HG03060 (cell line): ENCODE data around the gene PLA2G15.

Experiments
- ATAC-seq: cut with Tn5 transposase; IDR thresholded peaks from one replicate; pipeline ENCODE4 v1.9.1; 2021; ENCODE audit warnings: low read depth, moderate number of reproducible peaks; ENCODE audit not compliant: unreplicated experiment

PLA2G15 gene

DNA sequence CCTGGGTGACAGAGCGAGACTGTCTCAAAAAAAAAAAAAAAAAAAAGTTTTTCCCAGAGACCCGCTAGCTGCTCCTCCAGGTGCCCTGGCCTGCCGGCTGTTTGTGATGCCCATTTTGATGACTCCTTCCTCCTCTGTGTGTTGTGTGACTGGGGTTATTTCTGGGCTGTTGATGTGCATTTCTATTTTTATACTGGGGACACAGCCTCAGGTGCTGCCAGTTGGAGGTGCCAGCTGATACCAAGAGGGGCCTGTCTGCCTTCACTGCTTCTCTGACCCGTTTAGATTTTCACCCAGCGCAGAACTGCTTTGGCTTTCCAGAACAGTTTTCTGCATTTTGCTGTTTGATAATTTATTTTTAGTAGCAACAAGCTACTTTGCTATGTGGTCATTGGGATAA is 6.7 kb downstream of the PLA2G15 start:
- no peak for ATAC-seq

GRCh38 chr16:68252383-68252782 is 7.2 kb downstream of the PLA2G15 start:
- no peak for ATAC-seq

DNA sequence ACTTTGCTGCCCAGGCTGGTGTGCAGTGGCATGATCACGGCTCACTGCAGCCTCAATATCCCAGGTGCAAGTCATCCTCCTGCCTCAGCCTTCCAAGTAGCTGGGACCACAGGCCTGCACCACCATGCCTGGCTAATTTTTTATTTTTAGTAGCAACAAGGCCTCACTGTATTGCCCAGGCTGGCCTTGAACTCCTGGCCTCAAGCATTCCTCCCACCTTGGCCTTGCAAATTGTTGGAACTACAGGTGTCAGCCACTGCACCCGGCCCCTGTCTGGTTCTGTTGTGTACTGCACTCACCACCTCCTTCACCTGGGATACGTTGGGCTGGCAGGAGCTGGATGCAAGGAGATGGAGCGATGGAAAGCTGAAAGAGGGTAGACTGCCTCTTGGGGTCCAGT is 8.5 kb downstream of the PLA2G15 start:
- no peak for ATAC-seq

DNA sequence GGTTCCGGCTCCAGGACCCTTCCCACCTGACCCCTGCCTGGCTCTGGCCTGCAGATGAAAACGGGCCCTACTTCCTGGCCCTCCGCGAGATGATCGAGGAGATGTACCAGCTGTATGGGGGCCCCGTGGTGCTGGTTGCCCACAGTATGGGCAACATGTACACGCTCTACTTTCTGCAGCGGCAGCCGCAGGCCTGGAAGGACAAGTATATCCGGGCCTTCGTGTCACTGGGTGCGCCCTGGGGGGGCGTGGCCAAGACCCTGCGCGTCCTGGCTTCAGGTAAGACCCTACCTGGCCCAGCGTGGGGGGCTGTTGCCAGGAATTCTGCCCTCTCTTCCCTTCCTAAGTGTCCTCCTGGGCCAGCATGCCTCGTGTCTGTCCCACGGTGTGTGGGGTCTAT is 10.5 kb downstream of the PLA2G15 start:
- no peak for ATAC-seq

DNA sequence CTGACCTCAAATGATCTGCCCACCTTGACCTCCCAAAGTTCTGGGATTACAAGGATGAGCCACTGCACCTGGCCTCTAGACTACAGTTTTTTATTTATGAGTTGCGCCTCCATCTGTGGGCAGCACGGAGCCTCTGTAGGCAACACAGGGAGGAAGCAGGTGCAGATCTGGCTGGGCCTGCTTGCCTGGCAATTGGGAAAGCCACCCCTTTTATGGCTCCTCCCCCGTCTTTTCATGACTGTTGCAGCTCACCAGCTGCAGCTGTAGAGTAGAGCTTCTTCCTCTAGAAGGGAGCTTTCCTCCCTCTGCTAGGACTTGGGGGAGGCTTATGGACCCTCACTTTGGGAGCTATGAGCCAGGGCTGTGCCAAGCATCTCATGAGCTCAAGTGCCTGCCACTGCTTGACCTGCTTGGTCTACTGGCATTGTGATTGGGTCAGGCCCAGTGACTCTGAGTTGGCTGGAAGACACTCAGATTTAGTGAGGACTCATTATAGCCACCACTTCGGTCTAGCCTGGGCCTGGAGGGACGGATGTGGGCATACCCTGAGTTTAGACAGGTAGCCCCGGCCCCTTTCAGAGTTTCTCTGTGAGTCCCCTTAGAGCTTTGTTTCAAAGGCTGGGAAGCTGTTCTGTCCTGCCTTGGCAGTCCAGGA is 12.2 kb downstream of the PLA2G15 start:
- no peak for ATAC-seq

DNA sequence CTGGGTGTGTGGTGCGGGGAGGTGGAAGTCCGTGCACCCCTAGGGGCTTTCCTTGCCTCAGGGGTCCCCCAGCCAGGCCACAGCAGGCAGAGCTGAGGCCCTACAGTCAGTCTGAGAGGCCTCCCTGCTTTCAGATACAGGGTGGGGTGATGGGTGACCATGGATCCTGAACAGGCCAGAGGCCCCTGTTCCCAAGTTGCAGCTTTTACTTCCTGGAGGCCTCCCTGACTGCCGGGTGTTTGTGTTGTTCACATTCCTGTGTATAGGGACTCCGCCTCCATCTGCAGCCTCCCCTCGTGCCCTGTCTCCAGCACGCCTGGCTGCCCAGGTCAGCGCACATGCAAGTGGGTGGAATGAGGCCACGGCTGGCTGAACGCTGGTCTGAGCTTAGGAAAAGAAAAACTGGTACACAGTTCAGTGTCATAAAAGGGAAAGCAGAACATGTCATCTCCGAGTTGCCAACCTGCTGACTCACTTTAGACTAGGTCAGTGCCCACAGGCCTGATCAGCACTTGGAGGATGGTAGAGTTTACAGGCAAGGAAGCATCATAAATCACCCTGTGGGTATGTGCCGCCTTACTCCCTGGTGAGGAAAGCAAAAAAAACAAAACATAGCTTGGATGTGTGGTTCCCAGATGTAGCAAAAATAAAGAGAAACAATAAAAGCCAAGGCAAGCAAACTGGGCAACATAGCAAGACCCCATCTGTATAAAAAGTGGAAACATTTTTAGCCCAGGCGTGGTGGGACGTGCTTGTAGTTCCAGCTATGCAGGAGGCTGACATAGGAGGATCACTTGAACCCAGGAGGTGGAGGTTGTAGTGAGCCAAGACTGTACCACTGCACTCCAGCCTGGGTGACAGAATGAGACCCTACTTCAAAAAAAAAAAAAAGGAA is 13.0 kb downstream of the PLA2G15 start:
- ATAC-seq = no peak

DNA sequence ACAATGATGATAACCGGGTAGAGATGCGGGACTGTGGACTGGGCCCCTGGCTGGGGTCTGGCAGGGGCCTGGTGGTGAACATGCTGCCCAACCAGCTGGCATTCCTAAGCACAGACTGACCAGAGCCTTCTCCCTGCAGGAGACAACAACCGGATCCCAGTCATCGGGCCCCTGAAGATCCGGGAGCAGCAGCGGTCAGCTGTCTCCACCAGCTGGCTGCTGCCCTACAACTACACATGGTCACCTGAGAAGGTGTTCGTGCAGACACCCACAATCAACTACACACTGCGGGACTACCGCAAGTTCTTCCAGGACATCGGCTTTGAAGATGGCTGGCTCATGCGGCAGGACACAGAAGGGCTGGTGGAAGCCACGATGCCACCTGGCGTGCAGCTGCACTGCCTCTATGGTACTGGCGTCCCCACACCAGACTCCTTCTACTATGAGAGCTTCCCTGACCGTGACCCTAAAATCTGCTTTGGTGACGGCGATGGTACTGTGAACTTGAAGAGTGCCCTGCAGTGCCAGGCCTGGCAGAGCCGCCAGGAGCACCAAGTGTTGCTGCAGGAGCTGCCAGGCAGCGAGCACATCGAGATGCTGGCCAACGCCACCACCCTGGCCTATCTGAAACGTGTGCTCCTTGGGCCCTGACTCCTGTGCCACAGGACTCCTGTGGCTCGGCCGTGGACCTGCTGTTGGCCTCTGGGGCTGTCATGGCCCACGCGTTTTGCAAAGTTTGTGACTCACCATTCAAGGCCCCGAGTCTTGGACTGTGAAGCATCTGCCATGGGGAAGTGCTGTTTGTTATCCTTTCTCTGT is 14.0 kb downstream of the PLA2G15 start:
- no peak for ATAC-seq

DNA sequence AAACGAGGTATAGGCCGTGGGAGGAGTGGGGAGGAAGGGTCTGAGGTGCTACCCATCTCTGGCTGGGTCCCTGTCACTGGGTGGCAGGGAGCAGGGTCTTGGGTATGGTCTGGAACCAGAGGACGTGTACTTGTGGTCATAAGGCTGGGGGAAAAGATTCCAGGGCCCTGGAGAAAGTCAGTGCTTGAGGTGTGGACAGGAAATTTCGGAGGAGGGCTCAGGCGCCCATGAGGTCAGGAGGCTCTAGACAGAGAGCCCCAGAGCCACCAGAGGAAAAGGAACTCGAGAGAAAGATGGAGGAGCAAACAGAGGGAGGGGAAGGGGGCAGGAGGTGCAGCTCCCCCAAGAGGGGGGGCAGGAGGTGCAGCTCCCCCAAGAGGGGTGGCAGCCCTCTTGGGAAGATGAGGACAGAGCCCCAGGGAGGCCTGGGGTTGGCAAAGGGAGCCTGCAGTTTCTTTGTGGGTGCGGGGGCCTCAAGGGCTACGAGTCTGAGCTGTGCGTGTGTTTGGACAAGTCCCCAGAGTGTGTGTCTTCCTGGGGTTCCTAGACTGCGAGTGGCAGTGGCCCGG is 18.5 kb downstream of the PLA2G15 start:
- no peak for ATAC-seq

DNA sequence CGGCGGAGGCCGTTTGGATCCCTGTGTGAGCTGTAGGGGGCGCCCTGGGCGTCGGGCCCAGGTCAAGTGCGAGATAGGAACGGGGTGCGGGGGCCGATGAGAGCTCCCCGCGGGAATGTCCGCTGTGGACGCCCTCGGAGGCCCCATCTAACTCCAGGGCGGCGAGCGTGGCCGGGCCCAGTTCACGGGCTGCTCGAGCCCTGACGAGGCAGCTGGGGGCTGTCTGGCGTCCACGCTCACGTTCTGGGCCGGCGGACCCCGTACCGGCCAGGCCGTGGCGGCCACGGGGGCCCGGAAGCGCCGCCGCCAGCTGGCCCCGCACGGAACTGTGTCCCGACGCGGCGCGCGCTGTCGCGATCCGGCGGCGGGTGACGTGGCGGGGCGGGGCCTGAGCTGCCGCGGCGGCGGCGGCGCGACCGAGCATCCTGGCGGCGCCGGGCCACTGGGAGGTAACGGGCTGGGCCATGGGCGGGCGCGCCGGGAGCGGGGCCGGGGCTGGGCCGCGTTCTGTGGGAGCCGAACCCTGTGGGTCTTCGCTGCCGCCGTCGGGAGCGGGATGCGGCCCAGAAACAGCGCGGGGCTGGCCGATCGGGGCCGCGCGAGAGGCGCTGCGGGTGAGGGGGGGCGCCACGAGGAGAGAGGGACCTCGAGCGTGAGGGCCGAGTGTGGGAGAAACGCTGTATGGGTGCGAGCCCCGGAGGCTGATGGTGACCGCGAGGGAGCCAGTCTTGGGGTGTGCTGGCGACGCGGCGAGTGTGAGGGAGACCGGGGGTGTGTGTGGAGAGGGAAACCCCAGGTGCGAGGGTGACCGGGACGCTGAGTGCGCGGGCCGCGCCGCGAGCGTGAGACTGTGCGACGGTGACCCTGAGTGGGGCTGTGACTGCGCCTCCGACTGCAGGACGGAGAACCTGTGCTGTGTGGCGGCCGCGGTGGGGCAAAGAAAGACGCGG is 19.2 kb downstream of the PLA2G15 start, which contains the start of gene SLC7A6:
Gene SLC7A6, plus strand, starts transcription at position 399 of the 950 bp plus-strand sequence. CDS start 10,201 bp downstream, outside the sequence.
- no peak for ATAC-seq

- no peak for ATAC-seq
Observed at GRCh38 chr16:68265078-68265920, 20.1 kb downstream of the PLA2G15 start.

DNA sequence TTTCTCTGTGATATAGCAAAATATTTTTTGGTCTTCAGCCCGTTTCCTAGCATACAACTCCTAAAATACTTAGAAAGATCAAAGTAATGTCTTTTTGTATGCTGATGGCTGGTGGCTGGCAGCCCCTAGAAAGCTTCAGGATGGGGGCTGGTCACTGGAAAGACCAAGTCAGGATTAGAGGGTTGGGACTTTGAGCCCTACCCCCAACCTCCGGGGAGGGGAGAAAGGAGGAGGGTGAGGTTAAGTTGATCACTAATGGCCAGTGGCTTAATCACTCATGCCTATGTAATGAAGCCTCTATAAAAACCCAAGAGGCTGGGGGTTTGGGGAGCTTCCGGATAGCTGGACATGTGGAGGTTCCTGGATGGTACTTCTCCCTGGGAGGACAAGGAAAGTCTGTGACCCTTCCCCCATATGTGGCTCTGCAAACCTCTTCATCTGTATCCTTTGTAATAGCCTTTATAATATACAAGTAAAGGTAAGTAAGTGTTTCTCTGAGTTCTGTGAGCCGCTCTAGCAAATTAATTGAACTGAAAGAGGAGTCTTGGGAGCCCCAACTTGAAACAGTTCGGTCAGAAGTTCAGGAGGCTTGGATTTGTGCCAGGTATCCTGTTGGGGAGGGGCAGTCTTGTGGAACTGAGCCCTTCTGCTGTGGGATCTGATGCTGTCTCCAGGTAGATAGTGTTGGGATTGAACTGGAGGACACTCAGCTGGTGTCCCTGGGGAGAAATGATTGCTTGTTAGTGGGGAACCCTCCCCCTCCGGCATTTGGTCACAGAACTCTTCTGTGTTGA is 22.6 kb downstream of the PLA2G15 start:
- no peak for ATAC-seq

GRCh38 chr16:68269793-68270192 is 24.6 kb downstream of the PLA2G15 start:
- ATAC-seq = no peak

DNA sequence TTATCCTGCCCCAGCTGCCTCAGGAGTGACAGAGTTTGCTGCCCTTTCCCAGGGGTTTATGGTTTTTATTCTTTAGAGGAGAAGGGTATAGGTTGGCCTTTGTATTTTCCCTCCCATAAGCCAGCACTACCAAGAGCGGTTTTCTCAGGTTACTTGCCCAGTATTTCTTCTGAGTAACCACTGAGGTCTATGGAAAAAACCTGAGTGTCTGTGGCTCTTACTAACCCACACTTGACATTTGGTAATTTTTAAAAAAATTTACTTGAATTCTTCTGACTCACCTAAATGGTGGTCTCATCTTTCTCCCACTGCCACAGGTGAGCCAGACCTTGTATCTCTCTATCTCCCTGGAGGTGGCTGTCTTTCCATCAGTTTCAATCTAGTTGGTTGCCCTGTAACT is 25.2 kb downstream of the PLA2G15 start:
- ATAC-seq = no peak

- ATAC-seq = no peak
Observed at GRCh38 chr16:68272507-68273209, 27.5 kb downstream of the PLA2G15 start.

- ATAC-seq = no peak
Observed at GRCh38 chr16:68273459-68273858, 28.3 kb downstream of the PLA2G15 start.

- no peak for ATAC-seq
Observed at GRCh38 chr16:68273896-68274295, 28.7 kb downstream of the PLA2G15 start.

- ATAC-seq = no peak
Observed at GRCh38 chr16:68274441-68274840, 29.3 kb downstream of the PLA2G15 start.
